GM18520 (cell line): Measurements from ENCODE around the gene ARHGEF10L.
"Not testable (repeated sequence)": the region's sequence is repeated elsewhere in the genome, so short reads cannot be mapped to it uniquely, and the experiment has no call there.

Experiments used
- ATAC-seq: cut with Tn5 transposase; IDR thresholded peaks from one replicate; pipeline ENCODE4 v1.9.1; 2021; ENCODE audit not compliant: unreplicated experiment

The ARHGEF10L gene

DNA sequence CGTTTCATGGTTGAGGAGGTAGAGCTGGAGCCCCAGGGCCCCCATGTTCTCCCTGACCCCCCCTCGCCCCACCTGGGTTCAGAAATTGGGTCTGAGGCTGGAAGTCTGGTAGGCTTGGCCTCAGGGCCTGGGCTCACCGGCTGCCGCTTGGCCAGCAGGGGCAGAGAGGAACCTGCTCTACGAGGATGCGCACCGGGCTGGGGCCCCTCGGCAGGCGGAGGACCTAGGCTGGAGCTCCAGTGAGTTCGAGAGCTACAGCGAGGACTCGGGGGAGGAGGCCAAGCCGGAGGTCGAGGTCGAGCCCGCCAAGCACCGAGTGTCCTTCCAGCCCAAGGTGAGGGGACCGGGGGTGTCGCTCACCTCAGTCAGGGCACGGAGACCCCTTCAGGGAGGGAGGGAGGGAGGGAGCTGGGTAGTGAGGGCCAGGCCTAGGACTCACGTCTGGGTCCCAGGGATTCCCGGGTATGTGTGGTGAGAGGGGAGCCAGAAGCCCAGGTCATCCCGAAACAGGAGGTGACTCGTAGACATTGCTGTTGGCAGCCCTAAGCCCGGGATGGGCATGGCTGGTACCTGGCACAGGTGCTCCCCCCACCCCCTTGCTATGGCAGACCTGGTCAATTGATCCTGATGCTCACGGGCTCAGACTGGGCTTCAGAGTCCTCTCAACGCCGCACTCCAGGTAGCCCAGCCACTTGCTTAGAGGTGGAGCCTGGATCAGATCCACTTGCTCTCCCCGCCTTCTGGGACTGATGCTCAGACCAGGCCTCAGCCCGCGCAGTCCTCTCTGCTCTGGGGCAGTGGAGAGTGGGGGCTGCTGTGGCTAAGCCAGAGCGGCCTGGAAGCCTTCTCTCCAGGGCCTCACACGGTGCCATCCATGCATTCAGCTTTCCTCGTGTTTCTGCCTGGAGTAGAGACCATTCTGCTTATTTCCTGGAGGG lies 68.4 kb downstream of the ARHGEF10L start:
- ATAC-seq, result no peak

DNA sequence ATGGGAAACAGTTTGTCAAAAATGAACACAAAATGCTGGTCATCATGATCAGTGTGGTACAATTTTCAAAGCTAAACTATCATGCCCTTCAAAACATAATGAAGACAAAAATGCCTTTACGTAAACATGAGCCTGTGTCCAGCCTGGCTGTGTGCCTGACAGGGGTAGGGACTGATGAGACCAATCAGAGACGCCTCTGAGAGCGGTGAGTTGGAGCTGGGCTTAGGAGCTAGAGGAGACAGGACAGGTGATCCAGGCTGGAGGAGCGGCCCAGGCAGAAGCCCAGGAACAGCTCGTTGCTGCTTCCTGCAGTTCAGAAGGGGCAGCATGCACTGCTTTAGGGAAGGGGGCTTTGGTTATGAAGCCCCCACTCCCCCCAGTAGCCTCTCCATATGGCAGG lies 70.0 kb downstream of the ARHGEF10L start:
- ATAC-seq, result no peak

DNA sequence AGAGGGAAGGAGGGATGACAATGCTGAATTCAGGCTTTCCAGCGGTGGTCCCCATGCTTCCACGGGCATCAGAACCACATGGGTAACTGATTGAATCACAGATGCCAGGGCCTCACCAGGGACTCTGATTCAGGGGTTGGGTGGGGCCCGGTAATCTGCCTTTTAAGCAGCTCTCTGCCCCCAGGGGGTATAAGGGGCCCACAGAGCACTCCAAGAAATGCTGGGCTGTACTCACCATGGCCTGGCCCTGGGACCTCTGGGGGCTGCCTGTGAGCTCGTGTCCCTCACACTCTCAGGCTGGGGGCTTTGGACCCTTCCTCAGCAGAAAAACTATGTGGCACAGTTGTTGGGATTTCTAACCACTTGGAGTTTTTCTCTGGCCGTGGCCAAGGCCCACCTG lies 70.6 kb downstream of the ARHGEF10L start:
- no peak for ATAC-seq

DNA sequence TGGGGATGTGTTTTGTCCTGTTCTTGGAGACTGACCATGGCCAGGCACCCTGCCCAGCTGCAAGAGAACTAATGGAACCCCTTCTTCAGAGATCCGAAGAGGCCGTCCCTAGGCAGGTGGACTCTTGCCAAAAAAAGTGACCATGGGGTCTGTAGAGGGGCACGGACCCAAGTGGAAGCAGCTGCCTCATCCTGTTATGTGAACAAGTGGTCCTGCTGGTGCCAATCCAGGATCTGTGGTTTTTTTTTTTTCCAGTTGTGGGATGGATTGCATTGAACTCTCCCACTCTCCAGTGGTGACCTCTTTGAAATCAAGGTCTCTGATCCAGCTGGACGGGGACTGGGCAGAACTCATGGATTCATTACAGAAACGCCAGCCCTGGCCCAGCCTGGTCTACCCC lies 71.2 kb downstream of the ARHGEF10L start:
- ATAC-seq, result no peak

DNA sequence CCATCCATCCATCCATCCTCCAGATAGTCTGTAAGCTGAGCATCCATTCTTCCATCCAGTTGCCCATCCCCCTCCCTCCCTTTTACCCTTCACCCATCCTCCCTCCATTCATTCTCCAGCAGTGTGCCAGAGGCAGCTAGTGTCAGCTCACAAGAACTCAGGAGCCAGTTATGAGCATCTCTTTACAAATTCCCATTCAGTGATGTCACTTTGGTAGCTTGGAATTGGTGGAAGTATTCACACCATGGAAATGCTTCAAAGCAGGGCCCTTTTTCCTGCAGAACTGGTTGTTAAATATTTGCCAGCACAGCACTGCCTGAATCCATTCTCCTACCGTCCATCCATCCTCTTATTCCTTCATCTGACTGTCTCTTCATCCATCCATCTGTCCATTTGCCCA lies 72.5 kb downstream of the ARHGEF10L start:
- no peak for ATAC-seq

DNA sequence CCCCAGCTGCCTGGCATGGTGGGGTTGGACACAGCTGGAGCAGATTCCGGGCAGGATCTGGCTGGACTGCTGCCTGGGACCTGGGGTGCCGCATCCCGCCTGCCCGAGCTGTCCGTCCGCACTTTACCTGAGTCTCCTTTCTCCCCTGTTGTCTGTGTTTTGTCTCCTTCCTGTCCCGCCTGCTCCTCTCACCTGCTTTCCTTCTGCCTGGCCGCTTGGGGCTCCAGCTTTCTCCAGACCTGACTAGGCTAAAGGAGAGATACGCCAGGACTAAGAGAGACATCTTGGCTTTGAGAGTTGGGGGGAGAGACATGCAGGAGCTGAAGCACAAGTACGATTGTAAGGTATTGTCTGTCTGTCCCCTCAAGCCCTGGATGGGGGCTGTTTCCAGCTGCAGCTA lies 73.3 kb downstream of the ARHGEF10L start:
- ATAC-seq, result no peak

DNA sequence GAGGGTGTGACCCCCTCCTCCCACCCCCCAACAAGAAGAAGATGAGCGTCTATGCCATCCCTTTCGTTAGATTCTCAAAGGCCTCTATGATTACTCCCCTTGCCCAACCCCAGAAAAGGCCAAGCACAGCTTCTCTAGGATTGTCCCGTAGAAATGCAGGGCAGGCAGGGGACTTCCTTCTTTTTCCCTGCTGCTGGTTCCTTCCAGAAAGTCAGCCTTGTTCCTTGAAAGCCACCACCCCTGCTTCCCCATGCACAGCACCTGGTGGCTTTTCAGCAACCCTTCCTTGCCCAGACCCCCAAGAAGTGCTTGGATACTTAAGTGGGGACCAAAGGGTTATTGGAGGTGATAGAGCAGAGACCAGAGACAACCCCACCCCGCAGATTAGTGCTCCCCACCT lies 75.1 kb downstream of the ARHGEF10L start:
- ATAC-seq, result no peak

DNA sequence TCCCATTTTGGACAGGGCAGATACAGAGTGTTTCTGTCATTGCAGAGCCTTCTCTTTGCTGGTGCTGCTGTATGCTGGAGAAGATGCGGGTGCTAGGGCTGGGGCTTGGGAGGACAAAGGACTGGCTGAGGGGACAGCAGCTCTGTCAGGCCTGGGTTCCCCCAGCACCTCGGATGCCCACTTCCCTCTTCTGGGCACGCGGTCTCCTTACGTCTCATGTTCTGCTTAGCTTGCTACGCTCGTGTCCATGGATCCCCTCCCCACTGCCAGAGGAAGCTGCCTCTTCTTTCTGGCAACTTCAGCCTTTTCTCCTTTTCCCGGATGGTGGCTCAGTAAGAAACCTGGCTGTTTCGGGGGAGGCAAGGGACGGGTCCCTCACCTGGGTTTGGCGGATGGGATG lies 75.7 kb downstream of the ARHGEF10L start:
- no peak for ATAC-seq

DNA sequence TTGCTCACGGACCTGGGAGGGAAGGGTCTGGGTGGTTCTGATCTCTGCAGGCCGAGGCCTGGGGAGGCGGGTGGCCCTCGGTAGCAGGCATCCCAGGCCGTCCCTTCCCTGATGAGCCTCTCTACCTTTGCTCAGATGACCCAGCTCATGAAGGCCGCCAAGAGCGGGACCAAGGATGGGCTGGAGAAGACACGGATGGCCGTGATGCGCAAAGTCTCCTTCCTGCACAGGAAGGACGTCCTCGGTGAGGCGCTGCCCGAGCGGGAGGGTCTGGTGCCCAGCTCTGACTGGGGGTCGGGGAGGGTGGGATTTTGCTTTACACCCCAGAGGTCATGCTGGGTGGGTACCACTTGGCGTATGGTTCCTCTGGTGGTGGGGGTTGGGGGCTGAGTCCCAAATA lies 76.5 kb downstream of the ARHGEF10L start:
- ATAC-seq, result no peak

DNA sequence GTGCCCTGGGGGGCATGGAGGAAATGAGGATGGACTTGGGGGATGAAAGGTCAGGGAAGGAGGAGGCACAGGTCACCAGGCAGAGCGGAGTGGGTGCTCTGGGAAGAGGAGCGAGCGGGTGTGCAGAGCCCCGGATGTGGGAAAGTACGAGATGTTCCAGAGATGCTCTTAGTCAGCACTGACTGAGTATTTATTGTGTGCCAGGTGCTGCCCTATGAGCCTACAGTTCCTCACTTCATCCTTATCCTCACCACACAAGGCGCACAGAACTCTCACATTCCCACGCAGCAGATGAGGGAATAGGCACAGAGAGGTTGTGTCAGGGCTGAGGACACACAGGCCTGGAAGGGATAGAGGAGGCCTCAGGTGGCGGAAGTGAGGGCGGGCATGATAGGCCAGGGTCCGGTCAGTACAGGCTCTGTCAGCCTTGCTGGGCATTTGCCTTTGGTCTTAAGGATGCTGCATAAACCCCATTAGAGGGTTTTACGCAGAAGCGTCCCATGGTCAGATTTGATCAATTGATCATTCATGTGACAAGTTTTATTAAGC lies 77.3 kb downstream of the ARHGEF10L start:
- no peak for ATAC-seq

DNA sequence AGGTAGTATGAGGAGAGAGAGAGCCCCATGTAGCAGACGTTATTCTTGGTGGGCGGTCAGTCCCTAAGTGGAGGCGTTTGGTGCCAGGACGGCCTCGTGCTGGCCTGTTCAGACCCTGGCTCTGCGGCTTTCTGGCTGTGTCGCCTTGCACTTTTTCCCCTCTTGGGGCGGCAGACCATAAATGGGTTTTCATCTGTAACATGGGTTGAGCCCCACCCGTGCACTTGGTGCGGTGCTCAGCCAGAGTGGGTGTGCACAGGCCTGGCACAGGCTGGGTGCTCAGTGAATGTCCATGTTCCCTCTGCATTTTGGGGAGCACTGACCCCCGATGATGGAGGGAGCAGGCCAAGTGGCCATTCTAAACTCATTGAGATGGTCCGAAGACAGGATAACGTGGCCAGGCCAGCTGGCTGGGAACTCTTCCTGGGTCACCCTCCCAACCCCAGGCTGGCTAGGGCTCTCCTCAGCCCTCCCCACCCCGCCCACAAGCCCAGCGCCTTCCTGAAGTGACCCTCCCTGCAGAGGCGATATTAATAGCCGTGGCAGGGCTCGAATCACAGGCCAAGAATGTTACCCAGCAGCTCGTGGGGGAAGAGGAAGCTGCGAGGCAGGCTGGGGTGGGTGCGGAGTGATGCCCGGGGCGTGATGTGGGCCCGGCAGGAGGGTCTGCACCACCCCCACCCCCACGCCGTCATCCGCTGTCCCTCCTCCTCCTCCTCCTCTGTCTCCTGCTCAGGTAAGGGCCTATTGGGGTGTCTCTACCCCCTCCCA lies 78.5 kb downstream of the ARHGEF10L start:
- no peak for ATAC-seq

DNA sequence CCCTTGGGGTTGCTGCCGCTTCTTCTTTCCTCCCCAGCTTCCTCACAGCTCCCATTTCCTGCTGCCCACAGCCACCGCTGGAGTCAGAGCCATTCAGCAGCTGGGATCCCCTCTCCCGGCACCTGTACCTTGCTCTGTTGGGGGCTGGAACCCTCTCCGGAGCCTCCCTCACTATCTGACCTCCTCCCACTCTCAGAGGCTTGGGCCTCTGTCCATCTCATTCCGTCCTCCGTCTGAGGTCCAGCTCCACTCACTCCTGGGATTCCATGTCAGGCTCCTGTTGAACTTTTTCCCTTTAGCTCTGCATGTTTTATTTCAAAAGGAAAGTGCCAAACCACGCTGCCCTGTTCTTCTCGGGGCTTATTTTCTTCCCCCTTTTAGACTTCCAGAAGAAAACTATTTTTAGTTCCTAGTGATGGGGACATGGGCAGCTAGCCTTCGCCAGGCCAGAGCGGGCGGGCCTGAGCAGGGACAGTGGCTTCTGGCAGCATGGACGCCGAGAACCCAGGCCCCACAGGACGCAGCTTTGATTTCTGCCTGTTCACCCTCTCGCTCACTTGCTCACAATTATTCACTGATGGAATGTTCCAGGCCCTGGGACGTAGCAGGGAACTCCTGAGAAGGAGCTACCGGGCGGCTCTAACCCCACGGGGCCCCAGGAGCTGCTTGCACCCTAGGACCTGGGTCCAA lies 79.2 kb downstream of the ARHGEF10L start:
- ATAC-seq, result no peak

DNA sequence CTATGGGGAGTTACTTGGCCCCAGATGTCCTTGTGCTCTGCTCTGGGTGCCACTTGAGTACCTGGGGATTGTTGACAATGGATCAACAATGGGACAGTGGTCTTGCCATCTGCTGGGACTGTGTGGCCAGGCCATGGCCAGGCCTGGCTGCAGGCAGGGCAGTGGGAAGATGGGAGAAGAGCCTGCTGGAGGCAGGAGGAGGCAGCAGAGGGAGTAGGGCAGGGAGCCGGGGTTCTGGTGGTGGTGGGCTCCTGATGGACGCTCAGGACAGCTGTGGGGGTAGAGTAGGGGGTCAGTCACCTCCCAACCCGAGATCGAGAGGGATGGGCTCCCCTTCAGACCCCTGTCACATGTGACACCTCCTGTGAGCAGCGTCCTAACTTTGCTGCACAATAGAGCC lies 81.0 kb downstream of the ARHGEF10L start:
- ATAC-seq, result no peak

DNA sequence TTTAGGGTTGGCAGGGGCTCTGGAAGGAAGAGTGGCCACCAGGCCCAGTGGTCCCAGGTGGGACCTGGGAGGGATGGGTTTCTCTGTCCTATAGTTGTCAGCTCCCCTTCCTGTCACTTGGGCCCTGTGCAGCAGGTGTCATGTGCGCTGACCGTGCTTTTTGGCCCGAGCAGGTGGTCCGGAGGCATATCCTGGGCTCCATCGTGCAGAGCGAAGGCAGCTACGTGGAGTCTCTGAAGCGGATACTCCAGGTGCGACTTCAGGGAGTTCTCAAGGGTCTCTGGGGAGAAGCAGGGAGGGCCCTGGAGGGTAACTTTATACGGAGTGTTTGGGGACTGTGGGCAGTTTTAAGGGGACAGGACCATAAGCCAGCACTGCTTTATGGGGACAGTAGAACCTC lies 82.2 kb downstream of the ARHGEF10L start:
- no peak for ATAC-seq

DNA sequence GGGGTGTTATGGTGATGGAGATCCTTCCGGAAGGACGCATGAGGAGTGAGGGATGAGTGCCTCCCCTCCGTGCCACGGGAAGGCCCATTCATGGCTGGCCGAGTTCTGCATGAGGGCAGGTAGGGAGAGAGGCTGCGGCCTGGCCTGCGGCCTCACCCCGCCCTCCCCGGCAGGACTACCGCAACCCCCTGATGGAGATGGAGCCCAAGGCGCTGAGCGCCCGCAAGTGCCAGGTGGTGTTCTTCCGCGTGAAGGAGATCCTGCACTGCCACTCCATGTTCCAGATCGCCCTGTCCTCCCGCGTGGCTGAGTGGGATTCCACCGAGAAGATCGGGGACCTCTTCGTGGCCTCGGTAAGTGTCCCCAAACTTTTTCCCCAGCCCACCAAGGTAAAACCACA lies 83.3 kb downstream of the ARHGEF10L start:
- no peak for ATAC-seq

DNA sequence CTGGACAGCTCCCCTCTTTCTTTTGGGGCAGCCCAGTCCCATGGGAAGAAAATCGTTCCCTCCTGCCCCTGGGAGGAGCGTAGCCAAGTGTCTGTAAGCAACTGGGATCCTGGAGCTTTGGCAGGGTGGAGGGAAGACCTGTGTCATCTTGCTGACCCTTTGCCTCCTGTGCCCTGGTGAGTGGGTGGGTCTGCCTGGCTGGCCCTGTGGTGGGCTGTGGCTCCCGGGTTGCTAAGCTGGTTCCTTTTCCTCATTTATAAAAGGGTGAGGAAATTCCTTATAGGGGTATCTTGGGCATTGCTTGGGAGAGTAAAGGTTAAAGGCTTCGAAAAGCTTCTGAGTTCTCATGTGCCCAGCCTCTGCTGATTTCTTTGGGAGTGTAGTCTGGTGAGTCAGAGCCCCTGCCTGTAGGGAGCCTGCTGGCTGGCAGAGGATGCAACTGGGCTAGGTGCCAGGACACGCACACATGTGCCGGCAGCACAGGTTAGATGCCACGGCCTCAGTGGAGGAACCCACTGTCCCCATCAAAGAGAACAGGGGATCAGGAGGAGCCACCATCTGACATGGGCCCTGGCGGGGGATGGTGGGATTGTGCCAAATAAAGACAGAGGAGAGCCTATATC lies 85.2 kb downstream of the ARHGEF10L start:
- no peak for ATAC-seq

DNA sequence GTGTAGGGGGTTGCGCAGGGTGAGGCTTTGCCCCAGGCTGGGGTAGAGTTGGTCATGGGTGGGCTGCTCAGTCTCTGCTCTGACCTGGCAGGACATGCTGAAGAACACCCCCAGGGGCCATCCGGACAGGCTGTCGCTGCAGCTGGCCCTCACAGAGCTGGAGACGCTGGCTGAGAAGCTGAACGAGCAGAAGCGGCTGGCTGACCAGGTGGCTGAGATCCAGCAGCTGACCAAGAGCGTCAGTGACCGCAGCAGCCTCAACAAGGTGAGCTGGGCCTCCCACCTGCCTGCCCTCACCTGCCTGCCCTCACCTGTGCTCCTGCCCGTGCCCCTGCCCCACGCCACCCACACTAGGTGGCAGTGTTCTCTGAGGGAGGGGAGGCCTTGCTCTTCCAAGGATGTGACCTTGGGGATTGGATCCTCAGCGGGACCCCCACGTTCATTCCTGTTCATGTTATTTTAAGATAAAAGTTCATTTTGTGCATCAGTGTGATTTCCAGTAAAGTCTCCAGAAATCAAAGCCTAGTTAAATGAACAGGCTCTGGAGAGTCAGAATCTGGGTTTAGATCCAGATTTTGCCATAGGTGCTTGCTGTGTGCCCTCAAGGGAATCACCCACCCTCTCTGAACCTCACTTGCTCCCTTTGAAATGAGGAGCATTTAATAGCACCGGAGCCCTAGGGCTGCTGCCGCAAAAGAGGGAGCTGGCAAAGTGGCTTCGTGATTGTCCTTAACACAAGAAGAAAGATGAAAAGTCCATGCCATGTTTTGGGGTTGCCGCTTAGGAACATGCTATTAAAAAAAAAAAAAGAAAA lies 87.9 kb downstream of the ARHGEF10L start:
- no peak for ATAC-seq

DNA sequence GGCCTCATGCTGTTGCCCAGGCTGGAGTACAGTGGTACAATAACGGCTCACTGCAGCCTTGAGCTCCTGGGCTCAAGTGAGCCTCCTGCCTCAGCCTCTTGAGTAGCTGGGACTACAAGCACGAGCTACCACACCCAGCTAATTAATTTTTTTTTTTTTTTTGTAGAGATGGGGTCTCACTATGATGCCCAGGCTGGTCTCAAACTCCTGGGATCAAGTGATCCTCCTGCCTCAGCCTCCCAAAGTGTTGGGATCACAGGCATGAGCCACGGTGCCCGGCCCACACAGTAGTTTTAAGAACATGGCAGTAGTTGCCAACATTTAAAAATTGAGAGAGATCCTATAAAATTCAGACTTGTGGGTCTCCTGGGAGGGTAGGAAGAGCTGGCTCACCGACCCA lies 89.5 kb downstream of the ARHGEF10L start:
- not testable (repeated sequence) for ATAC-seq

DNA sequence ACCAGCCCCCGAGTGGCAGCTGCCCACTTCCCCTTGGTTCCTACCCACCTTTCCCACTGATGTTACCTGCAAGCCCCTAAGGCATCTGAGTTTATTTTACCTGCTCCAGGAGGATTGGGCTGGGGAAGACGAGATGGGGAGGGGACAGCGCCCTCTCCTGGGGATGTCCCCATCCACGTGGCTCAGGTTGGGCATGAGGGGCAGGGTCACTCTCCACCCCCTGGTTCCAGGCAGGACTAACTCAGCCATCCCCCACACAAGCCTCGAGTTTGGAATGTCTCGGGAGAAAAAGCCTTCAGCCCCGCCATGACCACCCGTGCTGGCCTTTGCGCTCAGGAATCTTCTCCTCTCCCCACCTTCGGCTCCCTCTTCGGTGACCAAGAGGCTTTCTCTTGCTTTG lies 90.0 kb downstream of the ARHGEF10L start:
- ATAC-seq, result no peak
